HG03460 (cell line): ENCODE data around the gene LINC00305.
A peak's percentile ranks its signal among the peaks of the same experiment; 100 is the strongest.

ENCODE experiments used
- ATAC-seq: cut with Tn5 transposase; IDR thresholded peaks from one replicate; pipeline ENCODE4 v1.9.1; 2021; ENCODE audit not compliant: unreplicated experiment

LINC00305 gene

DNA sequence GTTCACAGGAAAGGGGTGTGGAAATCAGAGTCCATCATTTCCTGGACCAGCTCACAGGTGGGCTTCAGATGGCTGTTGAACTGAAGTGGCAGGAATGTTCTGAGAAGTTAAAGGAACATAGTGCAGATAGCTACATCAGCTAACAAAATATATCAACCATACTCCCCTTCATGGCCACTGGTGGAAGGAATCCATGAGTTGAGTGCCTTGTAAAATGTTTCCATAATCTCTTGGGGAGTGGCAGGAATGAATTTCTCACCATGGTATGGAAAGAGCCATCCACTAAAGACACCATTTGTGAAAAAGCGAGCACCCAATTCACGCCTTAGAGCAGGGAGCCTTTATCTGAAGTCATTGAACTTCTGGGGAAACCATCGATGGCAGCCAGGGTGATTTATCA is at the start of gene LINC00305:
Gene LINC00305 (minus strand): TSS at position 101 of the 400 bp plus-strand sequence.
- ATAC-seq, result no peak

DNA sequence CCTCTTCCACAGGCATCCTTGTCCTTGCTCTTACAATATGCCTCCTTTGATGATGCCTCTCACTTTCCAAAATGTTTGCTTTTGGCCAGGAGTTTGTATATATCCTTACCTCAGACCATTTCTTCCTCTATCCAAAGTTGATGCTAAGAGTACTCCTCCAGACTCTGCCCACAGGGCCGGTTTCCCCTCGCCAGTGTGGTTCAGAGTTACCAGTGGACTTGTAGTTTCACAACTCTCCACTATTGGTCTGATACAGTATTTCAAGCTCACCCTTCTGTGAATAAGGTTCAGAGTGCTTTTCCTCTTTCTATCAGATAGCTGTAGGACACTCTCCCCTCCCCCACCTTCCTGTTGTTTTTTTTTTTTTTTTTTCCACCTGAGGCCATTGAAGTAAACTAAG is 42.2 kb upstream of the LINC00305 start:
- ATAC-seq, result no peak

DNA sequence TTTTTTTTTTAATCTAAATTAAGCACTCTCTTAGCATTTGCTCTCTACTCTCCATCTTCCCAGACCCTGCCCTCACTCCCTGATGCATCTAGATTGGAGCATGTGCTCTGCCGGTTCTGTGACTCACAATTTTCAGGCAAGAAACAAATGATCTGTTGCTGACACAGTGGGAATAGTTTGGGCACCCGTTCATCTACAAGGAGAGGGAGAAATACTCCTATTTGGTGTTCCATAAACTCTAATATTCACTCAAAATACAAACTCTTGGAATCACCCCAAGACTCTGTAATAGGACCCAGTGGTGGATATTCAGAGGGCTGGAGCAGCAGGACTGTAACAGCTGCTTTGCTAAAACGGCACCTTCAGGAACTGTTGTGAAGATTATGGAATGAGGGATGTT is 37.1 kb upstream of the LINC00305 start:
- no peak for ATAC-seq

DNA sequence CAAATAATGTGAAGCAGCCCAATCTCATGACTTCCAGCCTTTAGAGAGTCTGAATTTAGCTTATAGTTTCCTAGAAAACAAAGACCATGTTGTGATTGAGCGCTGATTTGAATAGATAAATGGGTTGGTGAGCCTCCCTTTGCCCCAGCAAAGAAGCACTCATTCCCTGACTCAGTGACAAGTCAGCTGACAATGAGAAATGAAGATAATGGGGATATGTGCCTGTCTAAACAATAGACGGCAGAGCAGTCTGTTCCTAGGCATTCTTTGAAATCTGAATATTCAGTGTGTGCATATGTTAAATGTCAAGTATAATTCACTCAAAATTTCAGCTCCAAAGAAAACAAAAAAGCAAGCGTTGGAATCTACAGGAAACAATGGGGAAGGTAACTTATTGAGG is 34.8 kb upstream of the LINC00305 start:
- ATAC-seq, result no peak

DNA sequence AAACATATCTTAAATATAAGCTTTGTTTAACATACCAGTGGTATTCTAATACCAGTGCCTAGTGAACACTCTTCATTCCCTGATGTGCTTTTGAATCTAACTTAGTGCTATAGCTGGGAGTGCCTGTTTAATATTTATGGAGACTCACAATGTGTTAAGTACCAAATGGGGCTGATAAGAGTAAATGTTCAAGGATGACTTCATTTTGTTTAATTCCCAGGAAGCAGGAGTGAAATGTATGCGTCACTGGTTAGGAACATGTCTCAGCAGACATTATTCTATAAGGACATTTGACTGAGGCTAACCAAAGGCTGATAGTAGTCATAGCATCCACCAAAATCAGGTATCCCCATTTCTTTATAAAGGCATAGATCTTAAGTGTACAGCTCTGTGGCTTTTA is 31.7 kb upstream of the LINC00305 start:
- ATAC-seq, result no peak

DNA sequence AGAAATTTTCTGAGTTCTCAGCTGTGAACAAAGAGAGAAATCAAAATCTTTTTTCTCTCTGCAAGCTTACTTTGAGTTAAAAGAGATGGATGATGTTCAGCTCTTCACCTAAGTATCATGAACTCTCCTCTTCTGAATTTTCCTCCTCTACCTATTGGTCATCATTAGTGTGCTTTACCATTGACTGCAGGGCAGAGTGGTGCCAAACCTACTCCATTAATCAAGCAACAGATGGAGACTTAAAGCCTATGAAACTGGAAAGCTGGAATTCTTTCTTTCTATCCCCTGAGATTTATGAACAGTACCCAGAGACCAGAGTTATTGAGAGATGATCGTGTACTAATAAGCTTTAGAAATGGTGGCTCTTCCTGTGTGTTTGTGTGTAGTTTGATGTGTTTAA is 31.3 kb upstream of the LINC00305 start:
- no peak for ATAC-seq

DNA sequence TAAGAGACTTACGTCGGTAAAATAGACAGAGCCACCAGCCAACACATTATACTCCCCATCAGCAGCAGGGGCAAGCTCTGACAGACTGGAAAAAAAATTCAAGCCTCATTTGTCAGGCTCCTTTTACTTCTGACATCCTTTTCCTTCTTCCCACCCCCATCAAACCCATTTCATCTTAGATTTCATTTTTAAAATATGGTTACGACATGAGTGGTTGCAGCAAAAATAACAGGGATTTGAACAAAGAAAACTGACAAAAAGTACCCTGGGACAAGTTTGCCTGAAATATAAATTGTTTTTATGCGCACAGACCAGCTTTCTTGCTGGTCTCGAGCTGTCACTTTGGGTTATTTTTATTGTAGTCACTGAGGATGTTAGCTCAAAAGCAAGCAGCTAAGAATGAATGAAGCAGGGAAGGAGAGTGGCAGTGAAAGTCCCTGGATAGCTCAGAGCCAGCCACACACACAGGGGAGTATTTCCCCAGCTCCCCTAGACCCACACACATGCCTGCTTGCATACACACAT is 30.7 kb upstream of the LINC00305 start:
- ATAC-seq, result no peak

DNA sequence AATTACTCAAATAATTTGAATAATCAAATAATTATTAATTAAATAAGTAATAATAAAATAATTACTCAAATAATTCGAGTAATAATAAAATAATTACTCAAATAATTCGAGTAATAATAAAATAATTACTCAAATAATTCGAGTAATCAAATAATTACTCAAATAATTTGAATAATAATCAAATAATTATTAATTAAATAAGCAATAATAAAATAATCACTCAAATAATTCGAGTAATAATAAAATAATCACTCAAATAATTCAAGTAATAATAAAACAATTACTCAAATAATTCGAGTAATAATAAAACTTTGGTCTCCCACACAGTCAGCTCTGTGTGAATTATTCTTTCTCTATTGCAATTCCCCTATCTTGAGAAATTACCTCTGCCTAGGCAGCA is 30.0 kb upstream of the LINC00305 start:
- no peak for ATAC-seq

DNA sequence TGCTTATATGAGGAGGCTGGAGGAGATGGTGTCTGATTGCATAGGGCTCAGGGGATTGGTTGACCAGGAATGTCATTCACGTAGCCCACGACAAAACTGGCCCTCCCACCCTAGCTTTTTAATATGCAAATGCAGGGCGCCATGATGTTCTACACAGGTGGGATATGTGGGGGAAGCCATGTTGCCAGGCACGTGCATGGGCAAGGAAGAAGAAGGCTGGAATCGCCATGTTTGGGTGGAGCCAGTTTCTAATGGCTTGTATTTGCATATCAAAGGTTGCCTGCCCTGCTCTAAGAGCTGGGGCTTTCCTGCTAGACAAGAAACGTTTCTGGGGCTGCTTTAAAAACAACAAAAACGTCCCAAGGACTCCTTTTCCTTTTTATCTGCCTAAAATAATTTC is 26.5 kb upstream of the LINC00305 start:
- ATAC-seq, result no peak

DNA sequence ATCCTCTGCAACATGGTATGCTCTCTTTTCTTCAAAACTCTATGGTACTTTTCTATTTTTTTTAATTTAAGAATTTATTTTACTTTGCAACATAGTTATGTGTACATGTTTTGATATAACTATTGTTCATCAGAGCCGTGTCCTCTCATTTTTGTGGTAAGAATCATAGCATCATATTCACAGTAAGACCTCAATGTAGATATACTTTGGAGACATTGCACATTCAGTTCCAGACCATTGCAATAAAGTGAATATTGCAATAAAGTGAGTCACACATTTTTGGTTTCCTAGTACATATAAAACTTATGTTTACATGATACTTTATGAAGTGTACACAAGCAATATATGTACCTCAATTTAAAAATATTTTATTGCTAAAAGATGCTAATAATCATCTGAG is 22.7 kb upstream of the LINC00305 start:
- ATAC-seq, result no peak

DNA sequence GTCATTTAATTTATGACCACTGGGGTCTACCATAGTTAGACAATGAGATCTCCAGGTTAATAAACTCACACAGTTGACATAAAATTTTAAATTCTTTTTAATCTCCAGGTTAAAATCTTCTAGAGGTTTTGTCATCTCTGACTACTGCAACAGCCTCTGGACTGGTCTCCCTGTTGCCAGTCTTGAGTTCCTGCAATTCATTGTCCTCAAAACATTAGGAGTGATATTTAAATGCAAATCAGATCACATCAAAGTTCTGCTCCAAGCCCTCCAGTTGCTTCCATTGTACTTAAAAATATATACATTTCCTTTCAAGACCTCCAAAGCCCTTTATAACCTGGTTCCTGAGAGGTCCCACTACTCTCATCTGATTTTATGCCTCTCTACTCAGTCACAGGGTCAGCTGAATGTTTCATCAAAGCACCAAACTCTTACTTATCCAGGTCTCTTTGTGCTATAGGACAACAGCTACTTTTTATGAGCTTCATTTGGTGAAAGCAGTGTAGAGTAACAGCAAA is 18.6 kb upstream of the LINC00305 start:
- no peak for ATAC-seq

DNA sequence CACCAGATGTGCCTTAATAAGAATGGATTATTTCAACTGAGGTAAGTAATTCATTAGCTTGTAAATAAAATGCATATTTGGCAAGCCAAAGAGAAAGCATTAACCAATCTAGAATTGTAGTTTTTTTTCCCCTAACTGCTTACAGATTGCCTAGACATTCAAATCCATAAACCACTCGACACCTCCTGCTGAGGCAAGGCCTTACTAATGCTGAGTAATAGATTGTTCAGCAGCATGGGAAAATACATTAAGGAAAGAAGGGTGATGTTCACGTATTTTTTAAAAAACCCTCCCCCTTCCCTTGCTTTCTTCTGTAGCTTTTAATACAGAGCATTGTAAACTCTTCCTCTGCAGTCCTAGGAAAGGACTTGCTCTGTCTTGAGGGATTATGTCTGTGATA is 17.0 kb upstream of the LINC00305 start:
- ATAC-seq, result no peak

DNA sequence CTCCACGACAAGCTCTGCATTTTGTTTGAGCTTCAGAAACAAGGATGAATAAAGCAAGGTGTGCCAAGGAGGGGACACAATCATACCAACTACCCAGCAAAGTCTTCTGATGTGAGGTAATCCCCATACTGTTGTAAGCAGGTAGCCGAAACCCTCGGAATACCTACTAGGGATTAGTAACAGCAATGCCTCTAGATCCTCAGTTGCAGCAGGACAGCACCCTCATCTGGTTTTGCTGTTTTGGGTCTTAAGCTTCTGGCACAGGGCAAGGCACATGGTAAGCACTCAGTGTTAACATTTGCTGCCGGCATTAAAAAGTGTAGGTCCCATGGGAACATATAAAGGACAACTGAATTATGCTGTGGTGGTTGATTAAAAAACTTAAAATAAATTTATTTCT is 16.0 kb upstream of the LINC00305 start:
- no peak for ATAC-seq

DNA sequence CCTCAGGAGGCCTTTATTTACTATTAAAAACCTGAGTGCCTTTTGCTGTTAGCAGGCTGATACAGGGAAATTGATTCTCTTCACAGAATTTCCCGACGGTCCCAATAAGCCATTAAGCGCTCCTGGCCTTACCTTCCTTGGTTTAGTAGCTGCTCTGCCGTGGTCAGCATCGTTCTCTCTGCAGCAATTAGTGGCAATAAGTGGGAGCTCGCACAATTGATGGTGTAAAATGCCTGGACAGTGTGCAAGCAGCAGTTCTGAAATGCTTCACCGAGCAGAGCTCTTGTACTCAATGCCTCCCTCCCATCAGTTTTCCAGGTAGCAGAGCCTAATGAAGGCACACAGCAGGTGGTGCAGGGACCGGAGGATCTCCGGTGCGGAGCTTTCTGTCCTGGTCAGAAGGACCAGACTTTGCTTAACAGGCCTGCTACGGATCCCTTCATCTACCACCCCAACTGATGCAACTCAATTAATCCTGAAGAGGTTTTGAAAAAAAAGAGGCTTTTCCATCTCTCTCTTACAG is 1.1 kb upstream of the LINC00305 start:
- ATAC-seq, result no peak

DNA sequence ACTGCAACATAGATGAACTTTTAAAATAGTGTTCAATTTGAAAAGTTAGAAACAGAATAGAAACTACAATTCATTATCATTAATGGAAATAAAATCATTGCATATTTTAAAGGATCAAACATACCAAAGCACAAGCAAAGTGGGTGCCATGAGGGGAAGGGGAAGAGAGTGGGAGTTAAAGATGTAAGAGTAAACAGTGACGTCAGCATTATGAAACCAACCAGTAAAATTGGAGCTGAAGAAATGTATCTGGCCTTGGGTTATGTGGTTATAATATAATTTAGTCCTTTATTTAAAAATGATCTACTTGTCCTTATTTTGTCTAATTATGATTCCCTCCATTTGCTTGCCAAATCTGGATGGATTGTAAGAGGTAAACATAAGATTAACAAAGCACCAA is 6.0 kb downstream of the LINC00305 start:
- no peak for ATAC-seq

DNA sequence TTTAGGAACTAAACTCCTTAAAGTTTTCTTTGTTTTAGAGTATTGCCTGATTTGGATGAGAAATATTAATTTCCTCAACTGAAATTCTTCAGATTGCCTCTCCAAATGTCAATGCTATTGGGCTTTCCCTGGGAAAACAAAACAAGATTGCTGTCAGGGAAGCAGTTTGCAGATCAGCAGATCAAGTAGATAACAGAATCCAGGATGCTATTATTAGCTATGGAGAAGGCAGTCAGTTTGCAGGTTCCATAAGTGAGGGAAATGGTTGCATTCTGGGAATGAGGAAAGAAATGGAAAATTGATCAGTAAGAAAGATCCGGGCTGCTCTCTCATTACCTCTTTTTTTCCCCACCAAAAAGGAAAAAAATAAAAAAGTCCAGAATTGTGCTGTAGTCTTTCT is 11.0 kb downstream of the LINC00305 start:
- ATAC-seq, result no peak

DNA sequence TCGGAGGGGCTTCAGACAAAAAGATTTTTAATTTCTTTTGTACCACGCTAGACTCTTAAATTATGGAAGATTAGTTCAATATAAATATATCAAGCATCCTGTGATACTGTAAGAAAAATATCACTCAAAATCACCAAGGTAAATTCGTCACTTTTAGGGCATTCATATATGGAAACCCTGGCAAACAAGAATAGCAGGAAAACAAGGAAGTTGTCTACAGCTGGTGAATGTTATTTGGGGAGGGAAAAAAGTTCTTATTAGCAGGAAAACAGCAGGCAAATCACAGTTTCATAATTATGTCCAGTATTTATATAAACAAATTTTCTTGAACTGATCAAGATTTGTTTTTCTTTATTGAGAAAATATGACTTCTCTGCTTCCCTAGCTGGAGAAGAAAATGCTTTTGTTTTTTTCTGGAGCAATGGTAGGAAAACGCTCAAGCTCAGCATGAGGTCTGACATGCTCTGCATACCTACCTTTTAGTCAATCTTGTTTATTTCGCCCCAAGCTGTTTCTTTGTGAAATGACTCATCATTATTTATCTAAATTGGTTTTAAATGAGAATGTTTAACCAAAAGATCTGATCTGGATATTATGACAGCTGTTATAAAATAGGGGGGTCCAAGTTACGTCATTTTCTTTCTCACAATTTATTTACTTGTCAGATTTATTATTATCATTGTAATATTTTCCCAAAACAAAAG is 14.7 kb downstream of the LINC00305 start:
- no peak for ATAC-seq

DNA sequence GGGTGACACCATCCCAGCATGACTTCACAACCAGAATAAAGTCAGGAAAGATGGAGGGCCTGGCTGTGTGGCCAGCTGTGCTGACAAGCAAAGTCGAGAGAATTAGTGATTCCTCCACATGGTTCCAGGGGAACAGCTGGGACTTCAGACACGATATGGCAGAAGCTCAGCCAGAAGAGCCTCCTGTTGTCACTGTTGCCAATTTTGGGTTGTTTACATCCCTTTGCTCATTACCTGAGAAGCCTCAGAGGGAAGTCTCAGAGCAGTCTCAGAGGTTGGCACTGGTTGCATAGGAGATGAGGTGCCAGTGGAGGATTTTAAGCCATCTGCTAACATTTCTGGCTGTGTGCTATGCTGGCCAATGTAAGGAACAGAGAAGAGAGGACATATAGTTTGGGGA is 16.0 kb downstream of the LINC00305 start:
- ATAC-seq, result no peak

DNA sequence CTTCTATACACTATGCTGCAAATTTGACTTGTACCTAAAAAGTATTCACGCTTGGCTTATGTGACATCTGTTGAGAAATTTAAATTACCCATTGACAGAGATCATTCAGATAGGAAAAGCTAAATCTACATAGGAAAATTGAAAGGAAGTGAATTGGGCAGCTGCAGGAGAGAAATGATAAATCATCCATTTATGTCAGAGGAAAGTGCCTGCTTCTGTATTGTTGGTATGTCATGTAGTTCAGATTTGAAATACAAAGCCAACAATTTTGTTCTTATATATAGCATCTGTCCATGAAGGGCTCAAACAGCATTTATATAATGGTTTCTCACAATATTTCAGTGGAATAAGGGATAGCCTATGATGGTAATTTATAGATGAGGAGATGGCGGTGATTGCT is 17.6 kb downstream of the LINC00305 start:
- ATAC-seq, result no peak

DNA sequence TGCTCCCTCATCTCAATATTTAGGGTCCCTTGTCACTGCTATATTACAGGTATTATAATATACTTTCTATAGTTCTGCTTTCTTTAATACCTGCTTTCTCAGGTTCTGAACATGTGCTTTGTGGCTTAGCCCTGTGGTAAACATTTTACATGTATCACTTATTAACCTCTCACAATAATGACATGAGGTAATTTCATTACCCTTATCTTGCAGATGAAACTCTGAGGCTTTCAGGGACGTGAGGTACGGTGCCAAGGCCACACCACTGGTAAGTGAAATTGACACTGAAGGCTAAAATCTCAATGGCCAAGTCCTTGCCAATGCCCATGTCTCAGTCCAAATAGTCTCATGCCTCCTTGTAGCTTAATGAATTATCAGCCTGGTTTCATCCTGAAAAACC is 21.7 kb downstream of the LINC00305 start:
- peak; percentile 75 for ATAC-seq

DNA sequence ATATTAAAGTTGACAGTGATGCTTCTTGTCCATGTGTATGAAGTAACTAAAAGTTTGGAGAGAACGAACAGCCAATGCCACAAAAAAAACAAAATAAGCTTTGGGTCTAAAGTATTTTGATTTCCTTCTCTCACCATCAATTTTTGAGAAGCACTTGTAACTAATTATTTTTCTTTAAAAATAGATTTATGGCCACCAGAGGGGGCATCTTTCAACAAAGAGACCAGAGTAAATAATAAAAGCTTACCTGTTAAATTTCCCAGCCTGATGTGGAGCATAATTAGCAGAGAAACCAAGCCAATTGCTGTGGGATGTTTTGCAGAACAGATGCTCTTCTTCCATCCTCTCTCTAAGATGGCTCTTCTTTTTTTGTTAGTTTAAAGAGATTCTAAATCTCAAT is 29.0 kb downstream of the LINC00305 start:
- ATAC-seq, result no peak

DNA sequence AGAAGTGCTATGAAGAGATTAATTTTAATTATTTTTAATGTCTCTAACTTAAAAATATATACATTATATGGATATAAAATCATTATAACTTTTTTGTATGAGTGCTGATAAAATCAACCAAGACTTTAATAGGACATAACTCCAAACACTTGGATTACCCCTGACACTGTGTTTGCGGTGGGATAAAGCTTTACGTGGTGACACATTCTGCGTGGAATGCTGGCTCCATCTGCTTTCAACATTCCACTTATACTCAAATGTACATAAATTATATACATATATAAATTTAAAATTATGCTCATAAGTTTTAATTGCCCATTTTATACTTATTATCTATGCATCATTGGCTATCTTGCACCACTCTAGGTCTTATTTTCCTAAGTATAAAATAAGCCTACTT is 30.5 kb downstream of the LINC00305 start:
- ATAC-seq, result no peak
